ENCODE data around the gene VEGFC.

VEGFC gene, protein sequence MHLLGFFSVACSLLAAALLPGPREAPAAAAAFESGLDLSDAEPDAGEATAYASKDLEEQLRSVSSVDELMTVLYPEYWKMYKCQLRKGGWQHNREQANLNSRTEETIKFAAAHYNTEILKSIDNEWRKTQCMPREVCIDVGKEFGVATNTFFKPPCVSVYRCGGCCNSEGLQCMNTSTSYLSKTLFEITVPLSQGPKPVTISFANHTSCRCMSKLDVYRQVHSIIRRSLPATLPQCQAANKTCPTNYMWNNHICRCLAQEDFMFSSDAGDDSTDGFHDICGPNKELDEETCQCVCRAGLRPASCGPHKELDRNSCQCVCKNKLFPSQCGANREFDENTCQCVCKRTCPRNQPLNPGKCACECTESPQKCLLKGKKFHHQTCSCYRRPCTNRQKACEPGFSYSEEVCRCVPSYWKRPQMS

DNA sequence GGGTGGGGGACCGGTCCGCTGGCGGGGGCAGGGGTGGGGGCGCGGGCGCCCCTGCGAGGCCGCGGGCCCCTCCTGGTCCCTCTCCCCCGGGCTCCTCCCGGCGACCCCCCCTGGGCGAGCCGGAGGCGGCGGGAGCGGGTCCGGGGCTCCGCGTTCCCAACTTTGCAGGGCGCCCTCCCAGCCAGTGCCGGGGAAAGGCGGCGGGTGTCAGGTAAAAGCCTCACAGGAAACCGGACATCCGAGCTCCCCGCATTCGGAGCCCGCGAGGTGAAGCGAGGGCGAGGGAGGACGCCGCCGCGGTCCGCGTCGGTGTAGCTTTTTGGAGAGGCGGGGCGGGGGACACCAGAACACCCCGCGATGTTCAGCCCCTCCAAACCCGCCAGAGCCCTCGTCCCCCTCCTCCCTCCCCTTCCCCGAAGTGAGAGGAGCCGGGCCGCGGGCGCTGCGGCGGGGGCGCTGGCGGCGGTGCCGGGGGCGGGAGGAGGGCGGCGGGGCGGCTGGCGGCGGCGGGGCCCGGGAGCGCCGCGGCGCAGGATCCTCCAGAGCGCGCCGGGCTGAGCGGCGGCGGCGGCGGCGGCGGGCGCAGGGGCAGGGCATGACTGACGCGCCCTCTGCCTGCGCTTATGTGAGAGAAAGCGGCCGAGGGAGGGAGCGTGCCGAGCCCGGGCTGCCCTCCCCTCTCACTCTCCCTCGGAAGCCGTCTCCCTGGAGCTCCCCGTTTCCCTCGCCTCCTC, at the start of gene VEGFC:
Gene VEGFC, minus strand, starts transcription at position 597 of the 734 bp plus-strand sequence. CDS start 611 bp downstream, outside the sequence.
- no peak within 1 kb of the TSS for H3K27ac Mint-ChIP-seq (ENCODE audit: low read depth)
- no peaks in the 10 kb centered on the region for H3K4me1 Mint-ChIP-seq
- no peak within 1 kb of the TSS for H3K4me3 Mint-ChIP-seq
- H3K9me3 Mint-ChIP-seq, result peaks cover under 1% of the 10 kb centered on the region
- no peaks in the 10 kb centered on the region for H3K36me3 Mint-ChIP-seq (ENCODE audit: insufficient read depth)
- ATAC-seq (replicated peaks; ENCODE audit: extremely low read depth, poor library complexity, severe bottlenecking) (no peak), DNase-seq (ENCODE audit: low spot score in 2 of 2) (no peak)
- H3K27me3 Mint-ChIP-seq, result peaks cover 23% of the 10 kb centered on the region

DNA sequence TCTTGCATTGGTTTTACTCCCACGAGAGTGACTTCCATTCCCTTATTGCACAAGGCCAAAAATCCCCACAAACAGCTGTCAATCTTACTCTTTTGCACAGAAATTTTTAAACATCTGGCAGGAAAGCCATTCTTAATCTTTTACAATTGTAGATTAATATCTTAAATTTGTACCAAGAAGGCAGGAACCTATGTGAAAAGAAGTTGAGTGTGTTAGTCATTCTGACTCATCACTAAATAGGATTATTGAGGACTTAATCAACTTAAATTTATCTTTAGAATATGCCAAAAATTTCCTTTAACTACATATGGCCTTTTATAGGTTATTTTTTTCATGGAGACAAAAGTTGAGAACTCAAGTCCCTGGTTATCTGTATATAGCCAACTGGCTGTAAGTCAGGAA, 49.0 kb upstream of the VEGFC start:
- Mint-ChIP-seq H3K4me3 (no peak overlapping the region), H3K4me1 (no peaks in the 10 kb centered on the region), H3K27me3 (no peaks in the 10 kb centered on the region), H3K36me3 (ENCODE audit: insufficient read depth) (no peaks in the 10 kb centered on the region), H3K9me3 (no peaks in the 10 kb centered on the region), H3K27ac (ENCODE audit: low read depth) (no peak overlapping the region)
- no peak for DNase-seq (ENCODE audit: low spot score in 2 of 2)
- ATAC-seq (replicated peaks; ENCODE audit: extremely low read depth, poor library complexity, severe bottlenecking), result no peak

DNA sequence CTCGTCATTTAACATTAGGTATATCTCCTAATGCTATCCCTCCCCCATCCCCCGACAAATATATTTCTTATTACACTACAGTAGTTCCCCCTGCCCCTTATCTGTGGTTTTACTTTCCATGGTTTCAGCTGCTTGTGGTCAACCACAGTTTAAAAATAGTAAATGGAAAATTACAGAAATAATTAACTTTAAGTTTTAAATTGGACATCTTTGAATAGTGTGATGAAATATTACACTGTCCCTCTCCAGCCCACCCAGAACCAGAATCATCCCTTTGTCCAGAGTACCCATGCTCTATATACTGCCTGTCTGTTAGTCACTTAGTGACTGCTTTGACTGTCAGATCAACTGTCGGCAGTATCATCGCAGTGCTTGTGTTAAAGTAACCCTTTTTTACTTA, 47.4 kb upstream of the VEGFC start:
- DNase-seq (ENCODE audit: low spot score in 2 of 2), result no peak
- ATAC-seq (replicated peaks; ENCODE audit: extremely low read depth, poor library complexity, severe bottlenecking), result no peak
- Mint-ChIP-seq H3K9me3 (no peaks in the 10 kb centered on the region), H3K27ac (ENCODE audit: low read depth) (no peak overlapping the region), H3K36me3 (ENCODE audit: insufficient read depth) (no peaks in the 10 kb centered on the region), H3K27me3 (no peaks in the 10 kb centered on the region), H3K4me1 (no peaks in the 10 kb centered on the region), H3K4me3 (no peak overlapping the region)

GRCh38 chr4:176839656-176840055, 46.9 kb upstream of the VEGFC start:
- H3K36me3 Mint-ChIP-seq (ENCODE audit: insufficient read depth), result no peaks in the 10 kb centered on the region
- no peak overlapping the region for H3K27ac Mint-ChIP-seq (ENCODE audit: low read depth)
- H3K9me3 Mint-ChIP-seq, result no peaks in the 10 kb centered on the region
- no peaks in the 10 kb centered on the region for H3K27me3 Mint-ChIP-seq
- no peaks in the 10 kb centered on the region for H3K4me1 Mint-ChIP-seq
- ATAC-seq (replicated peaks; ENCODE audit: extremely low read depth, poor library complexity, severe bottlenecking) (no peak), DNase-seq (ENCODE audit: low spot score in 2 of 2) (no peak)
- H3K4me3 Mint-ChIP-seq, result no peak overlapping the region

- no peak overlapping the region for H3K27ac Mint-ChIP-seq (ENCODE audit: low read depth)
- H3K4me1 Mint-ChIP-seq, result no peaks in the 10 kb centered on the region
- no peaks in the 10 kb centered on the region for H3K27me3 Mint-ChIP-seq
- no peak for ATAC-seq (replicated peaks; ENCODE audit: extremely low read depth, poor library complexity, severe bottlenecking)
- no peaks in the 10 kb centered on the region for H3K9me3 Mint-ChIP-seq
- no peak for DNase-seq (ENCODE audit: low spot score in 2 of 2)
- no peaks in the 10 kb centered on the region for H3K36me3 Mint-ChIP-seq (ENCODE audit: insufficient read depth)
- H3K4me3 Mint-ChIP-seq, result no peak overlapping the region
These were observed 46.1 kb upstream of the VEGFC start for GRCh38 chr4:176838601-176839433.

GRCh38 chr4:176837169-176837895, 44.6 kb upstream of the VEGFC start:
- no peaks in the 10 kb centered on the region for H3K4me1 Mint-ChIP-seq
- no peak overlapping the region for H3K27ac Mint-ChIP-seq (ENCODE audit: low read depth)
- DNase-seq (ENCODE audit: low spot score in 2 of 2), result no peak

GRCh38 chr4:176834531-176834930, 41.8 kb upstream of the VEGFC start:
- Mint-ChIP-seq H3K36me3 (ENCODE audit: insufficient read depth) (no peaks in the 10 kb centered on the region), H3K4me1 (no peaks in the 10 kb centered on the region), H3K27me3 (no peaks in the 10 kb centered on the region), H3K4me3 (no peak overlapping the region), H3K9me3 (no peaks in the 10 kb centered on the region), H3K27ac (ENCODE audit: low read depth) (no peak overlapping the region)
- ATAC-seq (replicated peaks; ENCODE audit: extremely low read depth, poor library complexity, severe bottlenecking) (no peak), DNase-seq (ENCODE audit: low spot score in 2 of 2) (no peak)

More at GRCh38 chr4:176837169-176837895, 44.6 kb upstream of the VEGFC start:
- no peak for ATAC-seq (replicated peaks; ENCODE audit: extremely low read depth, poor library complexity, severe bottlenecking)
- Mint-ChIP-seq H3K36me3 (ENCODE audit: insufficient read depth) (no peaks in the 10 kb centered on the region), H3K4me3 (no peak overlapping the region), H3K27me3 (no peaks in the 10 kb centered on the region), H3K9me3 (no peaks in the 10 kb centered on the region)

DNA sequence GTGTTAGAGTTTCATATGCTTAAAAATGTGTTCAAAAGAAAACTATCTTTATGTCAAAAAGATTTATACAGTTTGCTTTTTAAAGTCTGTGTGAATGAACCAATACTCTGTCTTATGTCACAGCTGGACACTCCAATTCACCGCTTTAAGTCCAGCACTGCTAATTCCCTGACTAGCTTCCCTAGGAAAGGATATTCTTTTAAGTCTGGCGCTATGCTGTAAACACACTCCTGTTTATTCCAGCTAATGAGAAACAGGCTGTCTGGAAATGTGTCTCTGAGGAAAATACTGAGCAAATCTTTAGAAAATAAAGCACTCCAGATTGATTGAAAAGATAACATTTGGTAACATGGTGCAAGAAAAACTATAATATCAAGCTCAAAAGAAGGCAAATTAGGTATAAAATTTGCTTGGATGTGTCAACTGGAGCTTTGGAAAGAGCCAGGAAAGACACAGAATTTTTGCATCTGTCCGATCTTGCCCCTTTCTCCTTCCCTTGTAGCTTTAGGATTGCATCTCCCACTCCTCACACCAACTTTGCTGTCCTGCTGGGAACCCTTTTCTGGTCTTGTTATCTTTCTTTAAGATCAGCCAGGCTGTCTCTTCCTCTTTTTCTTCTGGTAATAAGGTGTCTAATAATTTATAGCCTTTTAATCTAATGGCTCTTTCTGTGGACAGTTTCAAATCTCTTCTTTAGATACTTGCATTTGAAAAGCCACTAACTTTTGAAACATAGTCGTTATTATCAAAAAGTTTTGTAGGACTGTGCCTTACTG, 40.9 kb upstream of the VEGFC start:
- ATAC-seq (replicated peaks; ENCODE audit: extremely low read depth, poor library complexity, severe bottlenecking) (no peak), DNase-seq (ENCODE audit: low spot score in 2 of 2) (no peak)
- H3K4me3 Mint-ChIP-seq, result no peak overlapping the region
- H3K9me3 Mint-ChIP-seq, result no peaks in the 10 kb centered on the region
- H3K27ac Mint-ChIP-seq (ENCODE audit: low read depth), result no peak overlapping the region
- no peaks in the 10 kb centered on the region for H3K4me1 Mint-ChIP-seq
- H3K27me3 Mint-ChIP-seq, result no peaks in the 10 kb centered on the region
- H3K36me3 Mint-ChIP-seq (ENCODE audit: insufficient read depth), result no peaks in the 10 kb centered on the region

GRCh38 chr4:176830971-176831370, 38.2 kb upstream of the VEGFC start:
- no peaks in the 10 kb centered on the region for H3K4me1 Mint-ChIP-seq
- ATAC-seq (replicated peaks; ENCODE audit: extremely low read depth, poor library complexity, severe bottlenecking), result no peak
- no peak for DNase-seq (ENCODE audit: low spot score in 2 of 2)
- H3K36me3 Mint-ChIP-seq (ENCODE audit: insufficient read depth), result no peaks in the 10 kb centered on the region
- H3K27me3 Mint-ChIP-seq, result no peaks in the 10 kb centered on the region
- H3K27ac Mint-ChIP-seq (ENCODE audit: low read depth), result no peak overlapping the region
- no peaks in the 10 kb centered on the region for H3K9me3 Mint-ChIP-seq
- no peak overlapping the region for H3K4me3 Mint-ChIP-seq

- no peak for DNase-seq (ENCODE audit: low spot score in 2 of 2)
- Mint-ChIP-seq H3K4me3 (no peak overlapping the region), H3K36me3 (ENCODE audit: insufficient read depth) (no peaks in the 10 kb centered on the region), H3K9me3 (no peaks in the 10 kb centered on the region), H3K27me3 (no peaks in the 10 kb centered on the region), H3K27ac (ENCODE audit: low read depth) (no peak overlapping the region), H3K4me1 (no peaks in the 10 kb centered on the region)
- ATAC-seq (replicated peaks; ENCODE audit: extremely low read depth, poor library complexity, severe bottlenecking), result no peak
These were observed 32.9 kb upstream of the VEGFC start for GRCh38 chr4:176825586-176825985.

- DNase-seq (ENCODE audit: low spot score in 2 of 2) (no peak), ATAC-seq (replicated peaks; ENCODE audit: extremely low read depth, poor library complexity, severe bottlenecking) (no peak)
- H3K27ac Mint-ChIP-seq (ENCODE audit: low read depth), result no peak overlapping the region
- no peaks in the 10 kb centered on the region for H3K4me1 Mint-ChIP-seq
- H3K9me3 Mint-ChIP-seq, result no peaks in the 10 kb centered on the region
- no peak overlapping the region for H3K4me3 Mint-ChIP-seq
- H3K27me3 Mint-ChIP-seq, result no peaks in the 10 kb centered on the region
- no peaks in the 10 kb centered on the region for H3K36me3 Mint-ChIP-seq (ENCODE audit: insufficient read depth)
These were observed 32.1 kb upstream of the VEGFC start for GRCh38 chr4:176824645-176825366.
